ENCODE data around the gene AK9. TPM values are rescaled to one million over a fixed set of nuclear protein-coding genes. Genes with fewer than 3 reads are reported as not detected.

Gene AK9
- polyA plus RNA-seq, 1 of the 3 experiments (the other 2 are of a cell fraction): 0.76 TPM

GRCh38 chr6:109449064-109449794 lies 241.8 kb downstream of the AK9 start:
- POLR2A ChIA-PET: interaction anchor here (0.7 to 1.5 kb wide), 2 partner anchors 9 to 15 kb away, joined by 3 to 5 read pairs; partner anchors contain the start of genes PPIL6 and SMPD2
- Histone ChIP-seq H3F3A (replicated peaks; ENCODE audit: insufficient read depth) (no peaks in the 10 kb centered on the region), H3K79me2 (ENCODE audit: insufficient read depth) (peaks cover 8% of the 10 kb centered on the region; the same call in 1 of the 2 replicates), H3K9me3 (no peaks in the 10 kb centered on the region), H3K9me2 (no peaks in the 10 kb centered on the region), H3K27ac (ENCODE audit: low read depth in 2 of 2, low read length in 1 of 2) (no peak overlapping the region), H3K27me3 (ENCODE audit: insufficient read depth) (no peaks in the 10 kb centered on the region), H3K4me2 (no peak overlapping the region), H3K9ac (no peak overlapping the region), H3K4me3 (ENCODE audit: low read depth in 2 of 2, low read length in 1 of 2) (no peak overlapping the region), H3K36me3 (replicated peaks in 1 of 2; ENCODE audit: control insufficient read depth in 1 of 2, insufficient read depth in 2 of 2, low read length in 1 of 2) (peaks cover 10 to 49% of the 10 kb centered on the region in 2 experiments), H4K20me1 (ENCODE audit: insufficient read depth) (no peaks in the 10 kb centered on the region), H3K4me1 (ENCODE audit: control insufficient read depth in 1 of 2, insufficient read depth in 2 of 2, low read depth in 1 of 2, low read length in 1 of 2) (peaks cover 0 to 10% of the 10 kb centered on the region in 2 experiments; a peak in 1 of 4 replicates), H2AFZ (ENCODE audit: low read depth) (no peak overlapping the region)
- CTCF ChIA-PET: interaction anchor here (0.5 to 2.0 kb wide), 2 partner anchors 8 to 672 kb away, joined by 3 to 12 read pairs; partner anchors contain the start of genes PPIL6 and SMPD2
- no peak for DNase-seq
- WGBS (ENCODE audit: low lambda C conversion rate): 98% methylated on average over 11 of the region's 19 CpGs
- no peak for TF ChIP-seq GATA2 (CRISPR knock-in tag; IDR thresholded peaks at IDR 0.05)
- TF ChIP-seq CHD2 (IDR thresholded peaks at IDR 0.05; ENCODE audit: low read length, partially characterized antibody): no peak
- TF ChIP-seq PBX3 (IDR thresholded peaks at IDR 0.05): no peak

- CTCF ChIA-PET: interaction anchor here (0.5 kb wide), 1 partner anchor 673 kb away, joined by 3 read pairs; no protein-coding TSS in a partner anchor
- Histone ChIP-seq H3K9me2 (no peaks in the 10 kb centered on the region), H3K9me3 (no peaks in the 10 kb centered on the region), H4K20me1 (ENCODE audit: insufficient read depth) (no peaks in the 10 kb centered on the region), H3K9ac (no peak overlapping the region), H3K79me2 (ENCODE audit: insufficient read depth) (peaks cover 1% of the 10 kb centered on the region; the same call in 1 of the 2 replicates), H3K4me3 (ENCODE audit: low read depth in 2 of 2, low read length in 1 of 2) (no peak overlapping the region), H3K4me1 (ENCODE audit: control insufficient read depth in 1 of 2, insufficient read depth in 2 of 2, low read depth in 1 of 2, low read length in 1 of 2) (peaks cover 0 to 4% of the 10 kb centered on the region in 2 experiments; a peak in 1 of 4 replicates), H3F3A (replicated peaks; ENCODE audit: insufficient read depth) (no peaks in the 10 kb centered on the region), H3K27me3 (ENCODE audit: insufficient read depth) (no peaks in the 10 kb centered on the region), H3K36me3 (replicated peaks in 1 of 2; ENCODE audit: control insufficient read depth in 1 of 2, insufficient read depth in 2 of 2, low read length in 1 of 2) (peaks cover 10 to 55% of the 10 kb centered on the region in 2 experiments), H3K4me2 (no peak overlapping the region), H2AFZ (ENCODE audit: low read depth) (no peak overlapping the region), H3K27ac (ENCODE audit: low read depth in 2 of 2, low read length in 1 of 2) (no peak overlapping the region)
- TF ChIP-seq GABPA (IDR thresholded peaks at IDR 0.05; ENCODE audit: low read depth) (no peak), ZBTB33 (IDR thresholded peaks at IDR 0.05; ENCODE audit: borderline replicate concordance, low read depth) (no peak), NFIC (IDR thresholded peaks at IDR 0.05; ENCODE audit: borderline replicate concordance) (no peak), USF1 (IDR thresholded peaks at IDR 0.05; ENCODE audit: borderline replicate concordance, low read depth) (no peak), RAD21 (IDR thresholded peaks at IDR 0.05; ENCODE audit: low read length) (no peak), YY1 (IDR thresholded peaks at IDR 0.05; ENCODE audit: low read depth) (no peak), GATA2 (CRISPR knock-in tag; IDR thresholded peaks at IDR 0.05) (no peak), FOSL2 (IDR thresholded peaks at IDR 0.05; ENCODE audit: borderline replicate concordance, low read depth) (no peak), POLR2AphosphoS5 (IDR thresholded peaks at IDR 0.05; ENCODE audit: low read depth, low read length) (no peak)
- 82% methylated on average over 3 of the region's 7 CpGs for WGBS (ENCODE audit: low lambda C conversion rate)
- POLR2A ChIA-PET: interaction anchor here (0.7 to 1.5 kb wide), 2 partner anchors 8 to 16 kb away, joined by 3 to 5 read pairs; partner anchors contain the start of genes PPIL6 and SMPD2
- no peak for DNase-seq
Measured at GRCh38 chr6:109448615-109449014, 242.4 kb downstream of the AK9 start.
